ENCODE results near the gene NOC2L. TPM values are rescaled to one million over a fixed set of nuclear protein-coding genes. Genes with fewer than 3 reads are reported as not detected.

The NOC2L gene
- total RNA-seq, 1 experiment from 2014 or later = 93.4 TPM

DNA sequence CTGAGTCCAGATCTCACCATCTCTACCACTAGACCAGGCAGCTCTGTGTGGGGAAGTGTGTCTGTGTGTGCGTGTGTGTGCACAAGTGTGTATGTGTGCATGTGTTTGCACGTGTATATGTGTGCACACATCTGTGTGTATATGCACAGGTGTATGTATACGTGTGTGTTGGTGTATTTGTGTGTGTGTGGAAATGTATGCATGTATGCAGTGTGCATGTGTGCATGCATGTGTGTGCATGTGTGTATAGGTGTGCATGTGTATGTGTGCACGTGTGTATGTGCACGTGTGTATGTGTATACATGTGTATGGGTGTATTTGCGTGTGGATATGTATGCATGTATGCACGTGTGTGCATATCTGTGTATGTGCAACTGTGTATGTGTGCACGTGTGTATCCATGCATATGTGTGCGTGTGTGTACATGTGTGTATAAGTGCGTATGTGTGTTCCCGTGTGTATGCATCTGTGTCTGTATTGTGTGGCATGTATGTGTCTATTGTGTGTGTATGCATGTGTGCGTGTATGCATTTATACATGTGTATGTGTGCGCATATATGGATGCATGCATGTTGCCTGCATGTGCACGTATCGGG is 10.3 kb upstream of the NOC2L start:
- POLR2A ChIA-PET = no interaction called here
- no peak overlapping the region for H3K4me3 Mint-ChIP-seq (ENCODE audit: unreplicated experiment)
- H3K36me3 Mint-ChIP-seq (ENCODE audit: insufficient read depth, unreplicated experiment) = peaks cover 6% of the 10 kb centered on the region
- no TSS peak for BruUV-seq (replicated peaks)
- TF ChIP-seq CTCF (IDR thresholded peaks at IDR 0.05; ENCODE audit: insufficient read depth in 1 of 2, low read depth in 1 of 2, low read length in 1 of 2, severe bottlenecking in 1 of 2, unreplicated experiment in 1 of 2) = no peak
- CTCF ChIA-PET = no interaction called here
- Histone ChIP-seq H3K4me3 (ENCODE audit: low read depth, low read length) (no peak overlapping the region), H3K4me1 (peaks cover 6% of the 10 kb centered on the region), H3K36me3 (ENCODE audit: control insufficient read depth, insufficient read depth, low read length) (no peaks in the 10 kb centered on the region), H3K27me3 (replicated peaks; ENCODE audit: control insufficient read depth, insufficient read depth, low read length) (no peaks in the 10 kb centered on the region), H3K9me3 (no peaks in the 10 kb centered on the region)
- H3K4me1 Mint-ChIP-seq (ENCODE audit: low read depth, unreplicated experiment) = no peaks in the 10 kb centered on the region
- H3K27me3 Mint-ChIP-seq (ENCODE audit: insufficient read depth, unreplicated experiment) = no peaks in the 10 kb centered on the region
- intact Hi-C loops (cut with micrococcal nuclease; ENCODE audit: unreplicated experiment) = no loop called here
- DNase-seq = no peak
- no peaks in the 10 kb centered on the region for H3K9me3 Mint-ChIP-seq (ENCODE audit: unreplicated experiment)
- no peak overlapping the region for H3K27ac Mint-ChIP-seq (ENCODE audit: unreplicated experiment)

DNA sequence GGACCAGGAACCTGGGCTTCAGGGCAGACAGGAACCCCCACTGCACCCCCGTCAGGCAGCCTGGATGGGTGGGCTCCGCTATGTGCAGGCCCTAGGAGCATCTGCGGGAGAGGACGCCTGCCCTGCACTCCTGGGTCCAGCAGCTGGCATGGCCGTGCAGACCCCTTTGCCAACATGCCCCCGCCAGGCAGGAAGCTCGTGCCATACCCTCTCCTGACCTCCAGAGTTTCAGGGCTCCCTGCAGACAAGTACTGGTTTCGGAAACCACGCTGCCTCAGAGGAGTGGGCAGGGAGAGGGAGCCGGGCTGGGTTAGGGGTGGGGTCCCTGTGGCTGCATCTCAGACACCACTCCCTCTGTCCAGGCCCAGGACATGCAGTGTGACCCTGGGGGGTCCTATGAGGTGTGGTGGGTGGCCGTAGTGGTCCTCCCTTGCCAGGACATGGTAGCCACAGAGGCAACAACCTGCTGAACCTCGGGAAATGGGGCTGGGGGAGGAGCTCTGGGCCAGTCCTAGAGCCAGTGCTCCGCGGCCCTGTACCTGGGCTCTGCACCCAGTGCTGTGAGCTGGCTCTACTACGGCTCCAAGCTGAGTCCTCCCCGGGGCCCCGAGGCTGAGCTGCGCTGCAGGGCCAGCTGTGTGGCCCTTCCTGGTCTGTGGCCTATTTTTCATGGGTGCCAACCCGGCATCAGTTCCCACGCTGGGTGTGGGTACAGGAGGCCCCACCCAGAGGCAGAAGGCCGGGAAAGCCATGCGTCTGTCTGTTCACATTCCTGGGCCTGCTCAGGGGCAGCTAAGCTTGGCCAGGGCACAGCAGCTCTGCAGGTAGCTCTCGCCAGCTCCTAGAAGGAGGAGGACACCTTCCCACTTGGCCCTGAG is 8.6 kb upstream of the NOC2L start:
- TSS peak; percentile 10 for BruUV-seq (replicated peaks)
- TF ChIP-seq CTCF (IDR thresholded peaks at IDR 0.05; ENCODE audit: insufficient read depth in 1 of 2, low read depth in 1 of 2, low read length in 1 of 2, severe bottlenecking in 1 of 2, unreplicated experiment in 1 of 2) = no peak
- ChIA-PET CTCF (interaction anchor here (1.8 kb wide), 1 partner anchor 9 kb away, joined by 8 read pairs; no protein-coding TSS in a partner anchor), POLR2A (interaction anchor here (0.6 to 1.5 kb wide), 2 partner anchors 8 to 72 kb away, joined by 3 to 4 read pairs; no protein-coding TSS in a partner anchor)
- H3K9me3 ChIP-seq = no peaks in the 10 kb centered on the region
- no peaks in the 10 kb centered on the region for H3K27me3 ChIP-seq (replicated peaks; ENCODE audit: control insufficient read depth, insufficient read depth, low read length)
- Mint-ChIP-seq H3K4me1 (ENCODE audit: low read depth, unreplicated experiment) (no peaks in the 10 kb centered on the region), H3K27ac (ENCODE audit: unreplicated experiment) (no peak overlapping the region), H3K9me3 (ENCODE audit: unreplicated experiment) (no peaks in the 10 kb centered on the region), H3K36me3 (ENCODE audit: insufficient read depth, unreplicated experiment) (peaks cover 13% of the 10 kb centered on the region), H3K27me3 (ENCODE audit: insufficient read depth, unreplicated experiment) (no peaks in the 10 kb centered on the region), H3K4me3 (ENCODE audit: unreplicated experiment) (peak overlapping the region; percentile 60)
- intact Hi-C loops (cut with micrococcal nuclease; ENCODE audit: unreplicated experiment) = no loop called here
- no peaks in the 10 kb centered on the region for H3K36me3 ChIP-seq (ENCODE audit: control insufficient read depth, insufficient read depth, low read length)
- peaks cover 6% of the 10 kb centered on the region for H3K4me1 ChIP-seq
- no peak for DNase-seq
- H3K4me3 ChIP-seq (ENCODE audit: low read depth, low read length) = peak overlapping the region; percentile 85; the same call in 1 of the 2 replicates

GRCh38 chr1:966704-967300 is 7.7 kb upstream of the NOC2L start:
- Mint-ChIP-seq H3K36me3 (ENCODE audit: insufficient read depth, unreplicated experiment) (peaks cover 13% of the 10 kb centered on the region), H3K4me1 (ENCODE audit: low read depth, unreplicated experiment) (no peaks in the 10 kb centered on the region), H3K27ac (ENCODE audit: unreplicated experiment) (no peak overlapping the region), H3K27me3 (ENCODE audit: insufficient read depth, unreplicated experiment) (no peaks in the 10 kb centered on the region), H3K4me3 (ENCODE audit: unreplicated experiment) (peak overlapping the region; percentile 60), H3K9me3 (ENCODE audit: unreplicated experiment) (no peaks in the 10 kb centered on the region)
- no TSS peak for BruUV-seq (replicated peaks)
- Histone ChIP-seq H3K27me3 (replicated peaks; ENCODE audit: control insufficient read depth, insufficient read depth, low read length) (no peaks in the 10 kb centered on the region), H3K9me3 (no peaks in the 10 kb centered on the region), H3K36me3 (ENCODE audit: control insufficient read depth, insufficient read depth, low read length) (no peaks in the 10 kb centered on the region), H3K4me1 (peaks cover 6% of the 10 kb centered on the region), H3K4me3 (ENCODE audit: low read depth, low read length) (peak overlapping the region; percentile 85)
- DNase-seq = peak; percentile 69 to 73
- no peak for TF ChIP-seq CTCF (IDR thresholded peaks at IDR 0.05; ENCODE audit: insufficient read depth in 1 of 2, low read depth in 1 of 2, low read length in 1 of 2, severe bottlenecking in 1 of 2, unreplicated experiment in 1 of 2)
- CTCF ChIA-PET = interaction anchor here (1.8 kb wide), 1 partner anchor 9 kb away, joined by 8 read pairs; no protein-coding TSS in a partner anchor
- intact Hi-C loops (cut with micrococcal nuclease; ENCODE audit: unreplicated experiment) = no loop called here
- POLR2A ChIA-PET = interaction anchor here (0.6 to 1.5 kb wide), 6 partner anchors 9 to 307 kb away, joined by 3 to 5 read pairs (median 4); partner anchors contain the start of gene UBE2J2
